Activated CD4-positive, CD25-positive, alpha-beta regulatory T cell treated with anti-CD3 and anti-CD28 coated beads, Interleukin-2, amount 50 U/mL, for 16 hours (primary cell): ENCODE measurements around the gene SLC15A5.

ENCODE experiments used
- DNase-seq: peaks from one replicate; pipeline ENCODE4 v3.0.0-alpha.2; 2020; ENCODE audit warnings: low read depth, low spot score

SLC15A5 gene

DNA sequence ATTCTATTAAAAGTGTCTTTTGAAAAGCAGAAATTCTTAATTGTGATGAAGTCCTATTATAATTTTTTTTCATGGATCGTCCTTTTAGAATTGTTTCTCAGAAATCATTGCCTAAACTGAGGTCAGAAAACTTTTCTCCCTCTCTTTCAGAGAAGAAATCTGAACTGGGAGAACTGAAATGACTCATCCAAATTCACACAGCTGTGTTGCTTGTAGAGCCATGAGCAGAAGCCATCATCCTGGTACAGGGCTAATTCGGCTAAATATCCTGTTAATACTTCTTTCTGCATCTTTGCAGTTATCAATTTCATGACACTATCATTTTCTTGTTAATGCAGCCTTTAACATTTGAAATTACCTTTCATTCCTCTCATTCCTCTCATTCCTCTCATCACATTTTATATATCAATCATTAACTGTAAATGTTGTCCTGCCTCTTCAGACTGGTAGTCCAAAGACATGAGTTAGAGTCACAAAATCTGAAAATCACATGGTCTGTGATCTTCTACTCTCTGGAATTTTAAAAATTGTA, 15.5 kb downstream of the SLC15A5 start:
- no peak for DNase-seq

DNA sequence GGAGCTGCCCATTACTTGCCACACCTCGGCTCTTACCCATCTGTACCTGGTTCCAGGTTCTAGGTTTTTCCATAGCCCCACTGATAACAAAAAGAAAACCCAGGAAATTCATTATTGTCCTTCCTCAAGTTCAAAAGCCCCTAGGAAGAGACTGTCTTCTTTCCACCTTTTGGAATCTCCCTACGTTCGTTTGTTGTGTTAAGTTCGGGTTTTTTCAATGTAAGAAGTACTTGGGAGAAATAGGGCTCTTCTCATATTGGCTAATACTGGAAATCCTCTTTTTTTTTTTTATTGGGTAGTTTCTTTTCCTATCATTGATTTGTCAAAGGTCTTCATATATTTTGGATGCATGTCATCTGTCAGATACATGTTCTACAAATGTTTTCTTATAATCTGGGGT, 17.3 kb downstream of the SLC15A5 start:
- DNase-seq, result no peak

DNA sequence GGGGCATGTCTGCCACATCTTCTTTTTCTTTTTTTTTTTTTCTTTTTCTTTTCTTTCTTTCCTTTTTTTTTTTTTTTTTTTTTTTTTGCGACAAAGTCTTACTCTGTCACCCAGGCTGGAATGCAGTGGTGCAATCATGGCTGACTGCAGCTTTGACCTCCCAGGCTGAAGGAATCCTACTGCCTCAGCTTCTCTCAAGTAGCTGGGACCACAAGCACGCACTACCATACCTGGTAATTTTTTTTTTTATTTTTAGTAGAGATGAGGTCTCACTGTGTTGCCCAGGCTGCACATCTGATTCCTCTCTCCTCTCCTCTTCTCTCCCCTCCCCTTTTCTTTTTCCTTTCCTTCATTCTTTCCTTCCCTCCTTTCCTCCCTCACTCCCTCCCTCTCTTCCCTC, 18.5 kb downstream of the SLC15A5 start:
- DNase-seq, result no peak

DNA sequence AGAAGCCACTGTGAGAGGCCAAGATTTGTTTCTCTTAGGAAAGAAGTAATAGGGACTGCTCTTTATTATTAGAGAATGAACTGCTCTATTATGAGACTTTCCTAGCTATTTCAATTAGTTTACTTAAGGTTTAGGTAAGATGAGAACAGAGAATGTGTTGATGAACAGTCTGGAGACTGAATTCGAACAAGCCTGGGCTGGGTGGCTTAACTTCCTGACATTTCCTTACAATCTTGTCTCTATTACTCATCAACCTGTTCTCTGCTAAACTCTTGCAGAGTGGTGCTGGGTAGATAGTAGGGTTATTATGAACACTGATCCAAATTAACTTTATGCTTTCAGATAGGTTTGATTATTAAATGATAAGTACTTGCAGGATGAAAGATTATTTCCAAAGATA, 31.2 kb downstream of the SLC15A5 start:
- DNase-seq, result no peak

DNA sequence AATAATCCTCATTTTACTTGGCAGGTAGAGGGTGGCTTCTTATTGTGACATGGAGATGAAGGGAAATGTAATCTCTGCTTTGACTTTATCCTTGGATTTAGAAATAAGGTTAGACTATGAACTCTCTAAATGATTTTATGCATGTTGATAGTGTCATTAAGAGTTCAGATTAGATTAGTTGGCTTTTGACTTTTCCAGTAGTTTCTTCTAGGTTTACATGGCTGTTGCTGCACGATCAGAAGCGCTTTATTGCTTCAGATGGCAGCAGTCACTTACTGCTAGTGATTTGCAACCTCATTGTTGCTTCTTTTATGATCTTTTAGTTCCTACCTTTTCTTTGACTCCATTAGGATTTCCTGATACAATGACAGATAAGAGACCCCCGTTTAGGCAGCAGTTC, 32.3 kb downstream of the SLC15A5 start:
- DNase-seq, result no peak

DNA sequence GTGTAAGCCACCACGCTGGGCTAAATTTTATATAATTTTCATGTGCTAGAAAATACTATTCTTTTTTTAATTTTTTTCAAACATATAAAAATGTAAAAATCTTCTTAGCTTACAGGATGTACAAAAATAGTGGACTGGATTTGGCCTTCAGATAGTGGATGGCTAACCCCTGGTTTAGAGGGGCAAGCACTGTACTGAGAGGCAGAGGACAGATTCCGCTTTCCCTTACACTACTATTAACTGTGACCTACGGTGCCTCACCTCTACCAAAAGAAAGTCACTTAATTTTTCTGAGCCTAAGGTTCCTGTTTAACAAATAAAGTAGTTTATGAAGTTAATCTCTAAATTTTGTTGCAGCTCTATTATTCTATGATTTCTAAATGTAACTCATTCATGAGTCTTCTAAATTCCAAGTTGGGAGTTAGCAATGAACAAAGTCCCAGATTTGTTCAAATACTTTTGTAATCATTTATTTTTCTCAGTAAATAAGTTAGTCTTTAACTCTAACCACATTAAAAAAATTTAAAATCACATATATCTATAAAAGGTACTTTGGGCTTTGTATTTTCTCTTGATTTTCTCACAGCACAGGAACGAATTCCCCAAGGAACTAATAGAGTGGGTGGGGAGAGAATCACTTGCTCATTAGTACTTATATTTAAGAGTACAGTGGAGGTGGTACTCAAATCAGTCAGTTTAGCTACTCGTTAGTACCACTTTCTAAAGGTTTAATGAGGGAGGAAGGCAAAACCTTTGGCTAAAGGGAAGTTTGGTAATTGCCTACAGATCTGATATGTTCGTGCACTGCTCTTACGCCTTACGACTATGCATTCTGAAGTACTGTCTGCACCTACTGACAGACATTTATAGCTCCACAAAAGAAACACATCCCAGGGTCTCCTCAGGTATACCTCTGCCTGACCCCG, 33.7 kb downstream of the SLC15A5 start:
- no peak for DNase-seq

DNA sequence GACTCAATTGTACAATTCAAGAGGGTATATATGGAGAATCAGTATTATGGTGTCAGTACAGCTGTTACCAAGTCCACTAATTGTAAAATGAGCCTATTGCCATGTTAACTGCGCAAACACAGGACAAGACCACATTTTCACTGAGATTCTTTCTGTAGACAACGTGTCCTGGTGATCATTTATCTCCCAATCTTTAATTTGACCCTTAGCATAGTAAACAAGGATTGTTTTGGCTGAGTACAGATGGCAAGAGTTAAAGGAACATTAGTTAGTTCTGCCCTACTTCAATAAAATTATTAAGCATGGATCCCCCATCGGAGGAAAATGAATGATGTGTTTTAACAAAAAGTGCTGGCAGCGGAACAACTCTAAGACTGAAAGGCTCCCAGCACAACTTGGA, 36.1 kb downstream of the SLC15A5 start:
- no peak for DNase-seq

DNA sequence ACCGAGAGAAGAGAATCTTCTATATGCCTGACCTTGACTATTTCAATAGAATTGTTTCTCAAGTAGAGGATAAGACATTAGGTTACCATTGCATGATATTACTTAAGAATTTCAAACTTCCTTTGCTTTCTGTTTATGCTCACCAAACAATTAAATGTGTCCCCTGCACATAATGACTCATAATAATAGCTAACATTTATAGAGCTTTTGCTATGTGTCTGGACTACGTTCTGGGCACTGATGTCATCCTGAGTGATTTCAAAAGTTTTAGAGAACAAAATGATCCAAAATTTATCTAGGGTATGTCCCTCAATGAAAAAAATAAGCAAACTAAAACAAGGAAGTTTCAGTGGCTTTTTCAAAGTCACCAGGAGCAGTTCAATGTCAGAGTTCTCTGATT, 38.8 kb downstream of the SLC15A5 start:
- DNase-seq, result no peak

DNA sequence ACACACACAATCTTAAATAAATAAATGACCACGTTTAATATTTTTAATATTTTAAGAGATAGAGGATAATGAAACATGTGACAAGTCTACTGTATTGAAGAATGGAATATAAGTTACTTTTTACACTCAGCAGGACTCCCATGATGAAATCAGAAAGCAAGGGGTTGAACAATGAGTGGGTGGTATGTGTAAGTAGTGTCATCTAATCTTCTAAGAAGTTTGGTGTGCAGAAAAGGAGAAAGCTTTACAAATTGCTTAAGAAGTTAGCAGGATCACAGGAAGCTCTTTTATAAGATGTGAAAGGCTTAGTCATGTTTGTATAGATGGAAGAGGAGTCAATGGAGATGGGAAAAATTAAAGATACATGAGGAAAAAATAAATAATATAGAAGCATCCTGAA, 47.8 kb downstream of the SLC15A5 start:
- DNase-seq, result no peak

DNA sequence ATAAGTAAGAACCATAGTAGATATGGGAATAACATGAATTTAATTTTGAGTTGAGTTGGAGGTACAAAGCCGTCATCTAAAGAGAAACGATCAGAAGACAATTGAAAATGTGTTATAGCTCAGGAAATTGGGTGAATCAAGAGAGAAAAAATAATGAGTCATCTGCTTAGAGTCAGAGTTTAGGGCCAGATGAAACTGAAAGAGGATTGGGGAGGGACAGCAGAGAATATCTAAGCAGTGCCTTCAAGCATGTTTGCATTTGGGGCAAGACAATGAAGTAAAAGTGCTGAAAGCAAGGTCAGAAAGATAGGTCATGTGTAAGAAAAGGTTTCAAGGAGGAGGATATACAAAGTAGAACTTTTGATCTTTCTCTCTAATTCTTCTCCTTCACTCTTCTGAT, 49.4 kb downstream of the SLC15A5 start:
- no peak for DNase-seq

DNA sequence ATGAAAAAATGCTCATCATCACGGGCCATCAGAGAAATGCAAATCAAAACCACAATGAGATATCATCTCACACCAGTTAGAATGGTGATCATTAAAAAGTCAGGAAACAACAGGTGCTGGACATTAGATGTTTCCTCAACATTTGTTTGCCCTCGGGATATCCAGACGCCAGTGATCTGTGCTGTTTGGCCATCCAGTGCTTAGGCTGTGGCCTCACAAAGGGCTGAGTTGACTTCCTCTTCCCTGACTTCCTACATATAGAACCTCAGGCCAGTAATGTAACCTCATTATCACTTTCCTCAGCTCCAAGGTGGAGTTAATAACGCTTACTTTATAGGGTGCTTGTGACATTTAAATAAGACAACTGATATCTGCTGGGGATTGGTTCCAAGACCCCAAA, 51.8 kb downstream of the SLC15A5 start:
- no peak for DNase-seq

DNA sequence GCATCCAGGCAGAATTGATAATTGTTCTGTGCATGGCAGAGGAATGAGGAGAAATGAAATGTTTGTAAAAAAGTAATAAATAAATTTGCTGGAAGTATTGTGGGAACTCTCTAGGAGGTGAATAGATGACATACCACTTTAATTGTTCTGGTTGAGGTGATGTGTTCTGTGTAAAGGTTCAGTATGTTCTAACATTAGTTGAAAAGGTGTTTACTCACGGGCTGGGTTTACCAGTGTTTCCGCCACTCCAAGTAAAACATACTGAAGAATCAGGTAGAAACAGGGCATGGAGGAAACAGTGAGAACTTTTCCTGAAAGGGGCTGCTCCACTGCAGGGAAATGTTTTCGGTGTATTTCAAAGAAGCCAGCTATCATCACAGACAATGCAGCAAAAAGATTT, 53.3 kb downstream of the SLC15A5 start:
- DNase-seq, result no peak

DNA sequence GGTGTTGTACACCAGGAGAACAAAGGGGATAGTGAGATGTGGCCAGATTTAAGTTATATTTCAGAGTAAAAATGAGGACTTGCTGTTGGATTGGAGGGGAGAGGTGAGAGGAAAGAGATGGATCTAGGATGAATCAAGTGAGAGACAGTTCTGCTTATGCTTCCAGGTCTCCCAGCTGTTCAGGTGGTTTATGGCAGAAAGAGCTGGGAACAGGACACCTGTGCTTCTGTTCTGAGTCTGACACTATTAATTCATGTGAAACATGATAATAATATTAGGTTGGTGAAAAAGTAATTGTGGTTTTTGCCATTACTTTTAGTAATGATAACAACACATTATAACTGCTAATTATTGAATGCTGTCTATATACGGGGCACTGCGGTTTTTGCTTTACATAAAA, 55.7 kb downstream of the SLC15A5 start:
- DNase-seq, result no peak

DNA sequence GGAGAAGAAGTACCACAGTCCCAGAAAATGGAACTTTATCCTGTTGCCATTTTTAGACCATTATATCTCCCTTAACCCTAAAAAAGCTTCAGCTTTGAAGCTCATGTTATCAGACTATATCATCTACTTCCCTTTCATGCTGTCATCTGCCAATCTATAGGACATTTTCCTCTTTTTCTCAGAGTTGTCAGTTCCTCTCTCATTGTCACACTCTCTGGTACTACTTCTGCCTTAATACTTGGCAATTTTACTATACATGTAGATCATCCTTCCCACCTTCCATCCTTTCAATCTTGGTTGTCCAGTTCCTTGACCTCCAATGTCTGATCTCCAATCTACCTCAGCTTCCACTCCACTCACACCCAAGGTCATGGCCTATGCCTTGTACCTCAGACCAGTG, 57.4 kb downstream of the SLC15A5 start:
- no peak for DNase-seq

DNA sequence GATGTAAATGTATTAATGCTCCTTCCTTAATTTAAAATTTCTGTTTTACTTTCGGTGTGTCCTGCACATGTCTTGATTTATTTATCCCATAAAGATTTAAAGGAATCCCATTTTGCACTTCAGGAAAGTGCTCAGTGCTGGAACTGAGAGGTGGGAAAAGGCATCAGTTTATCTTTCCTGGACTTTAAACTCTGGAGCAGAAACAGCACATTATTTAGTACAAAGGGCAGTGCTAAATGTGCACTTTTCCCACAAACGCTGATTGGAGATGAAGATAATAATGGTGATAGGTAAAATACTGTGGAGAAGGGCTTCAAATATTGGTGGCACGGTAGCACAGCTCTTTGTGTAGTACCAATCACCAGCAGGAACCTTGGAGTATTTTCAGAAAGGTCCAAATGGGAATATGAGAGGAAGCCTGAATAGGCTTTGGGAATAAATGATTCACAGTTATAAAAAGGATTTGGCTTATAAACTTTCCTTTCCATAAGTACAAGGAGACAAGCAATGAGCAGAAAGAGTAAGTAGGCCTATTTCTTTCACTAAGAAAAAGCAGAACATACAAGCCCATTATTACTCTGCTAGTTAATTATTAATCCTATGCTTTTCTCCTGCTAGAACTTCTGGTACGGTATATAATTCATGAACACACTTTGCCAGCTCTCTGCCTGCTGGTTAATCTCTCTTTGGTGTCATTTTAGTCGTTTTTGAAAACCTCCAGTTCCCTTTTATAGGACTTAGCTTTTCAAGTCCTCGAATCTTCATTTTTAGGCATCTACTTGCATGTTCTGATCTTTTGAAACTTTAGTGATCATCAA, 58.3 kb downstream of the SLC15A5 start:
- DNase-seq, result no peak

DNA sequence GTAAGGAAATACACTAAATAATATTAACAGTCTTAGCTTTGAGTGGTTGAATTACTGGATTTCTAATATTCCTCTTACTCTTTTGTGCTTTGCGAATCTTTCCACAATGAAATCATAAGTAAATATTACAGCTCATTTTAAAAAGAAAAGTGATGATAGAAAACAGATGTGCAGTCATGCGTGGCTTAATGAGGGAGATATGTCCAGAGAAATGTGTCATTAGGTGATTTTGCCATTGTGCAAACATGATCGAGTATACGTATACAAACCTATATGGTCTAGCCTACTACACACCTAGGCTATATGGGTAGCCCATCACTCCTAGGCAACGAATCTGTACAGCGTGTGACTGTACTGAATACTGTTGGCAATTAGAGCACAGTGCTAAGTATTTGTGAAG, 59.3 kb downstream of the SLC15A5 start:
- no peak for DNase-seq

DNA sequence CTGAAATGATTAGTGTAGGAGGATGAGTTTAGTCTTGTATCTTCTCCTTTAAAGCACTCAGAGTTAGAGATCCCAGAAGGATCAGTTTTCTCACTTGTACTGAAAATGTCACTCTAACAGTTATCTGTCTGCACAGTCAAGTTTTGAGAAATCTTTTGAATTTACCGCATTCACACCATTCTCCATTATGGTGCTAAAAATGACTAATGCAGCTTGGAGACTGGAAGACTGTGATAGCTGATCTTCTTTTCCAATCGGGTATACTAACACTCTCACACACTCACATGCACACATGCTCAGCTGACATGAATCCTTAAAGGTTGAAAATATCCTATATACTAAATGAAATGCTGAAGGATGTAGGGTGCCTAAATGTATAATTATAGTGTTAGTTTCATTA, 65.8 kb downstream of the SLC15A5 start:
- DNase-seq, result no peak

DNA sequence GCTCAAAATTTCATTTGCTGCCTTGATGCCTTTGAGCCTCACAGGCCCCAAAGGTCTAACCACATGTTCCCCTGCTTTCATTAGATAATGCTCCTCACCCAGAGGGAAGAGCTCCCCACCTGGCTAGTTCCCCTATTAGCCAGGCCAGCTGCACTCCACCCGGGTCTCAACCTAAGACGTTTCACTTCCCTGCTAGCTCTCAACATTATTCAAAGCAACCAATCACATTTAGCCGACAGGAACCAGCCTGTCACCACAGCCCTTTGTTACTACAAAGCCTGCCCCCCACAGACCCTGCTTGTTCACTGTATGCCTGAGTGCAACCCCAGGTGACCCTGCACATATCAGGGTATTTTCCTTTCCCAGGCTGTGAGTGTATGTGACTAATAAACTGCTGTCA, 78.6 kb downstream of the SLC15A5 start:
- no peak for DNase-seq

DNA sequence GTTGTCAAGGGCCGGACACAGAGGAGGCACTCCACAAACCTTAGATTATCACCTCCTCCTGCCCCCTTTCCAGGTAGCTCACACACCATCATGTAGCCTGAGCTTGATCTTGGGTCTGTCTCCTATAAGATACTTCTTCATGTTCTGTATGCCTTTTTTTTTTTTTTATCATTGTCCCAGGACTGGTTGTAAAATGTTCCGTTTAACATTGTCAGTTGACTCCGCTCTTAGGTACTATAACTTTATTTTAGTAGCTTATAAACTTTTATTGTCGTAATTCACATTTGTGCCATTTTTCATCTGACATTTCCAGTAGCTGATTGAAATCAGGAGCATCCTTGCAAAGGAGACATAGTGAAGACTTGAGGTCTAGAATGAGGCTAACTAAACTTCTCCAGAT, 79.9 kb downstream of the SLC15A5 start:
- DNase-seq, result no peak

DNA sequence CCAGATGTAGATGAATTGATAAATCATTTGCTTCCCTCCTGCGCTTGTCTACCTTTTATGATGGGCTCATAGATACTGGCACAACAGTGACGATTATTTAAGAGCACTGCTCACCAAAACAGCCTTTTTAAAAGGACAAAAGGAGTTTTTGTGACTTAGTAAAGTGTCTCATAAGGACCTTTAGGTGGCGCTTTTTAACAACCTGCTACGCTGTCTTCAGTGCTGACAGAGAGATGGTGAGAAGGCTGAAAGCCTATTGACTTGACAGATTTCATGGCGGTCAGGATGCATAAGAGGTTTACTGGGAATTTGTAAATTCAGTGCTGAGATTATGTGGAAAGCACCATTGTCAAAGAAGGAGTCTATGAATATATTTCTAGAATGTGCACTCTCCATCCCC, 87.6 kb downstream of the SLC15A5 start:
- no peak for DNase-seq

DNA sequence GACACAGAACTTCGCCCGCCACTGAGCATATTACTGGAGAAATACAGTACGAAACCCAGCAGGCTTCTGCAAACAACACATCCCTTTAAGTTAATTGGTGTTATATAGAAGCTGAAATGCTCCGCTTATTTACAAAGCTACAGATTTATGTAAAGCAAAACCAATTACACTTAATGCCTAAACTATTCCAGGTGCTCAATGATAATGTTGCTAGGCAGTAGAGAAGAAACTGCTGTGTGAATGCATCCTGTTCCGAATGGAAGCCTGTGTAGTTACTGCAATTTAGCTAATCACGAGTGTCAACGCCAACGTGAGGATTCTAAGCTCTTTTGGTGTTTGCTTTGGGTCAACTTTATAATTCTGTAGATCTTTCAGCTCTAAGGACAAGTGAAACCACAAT, 89.8 kb downstream of the SLC15A5 start:
- no peak for DNase-seq

DNA sequence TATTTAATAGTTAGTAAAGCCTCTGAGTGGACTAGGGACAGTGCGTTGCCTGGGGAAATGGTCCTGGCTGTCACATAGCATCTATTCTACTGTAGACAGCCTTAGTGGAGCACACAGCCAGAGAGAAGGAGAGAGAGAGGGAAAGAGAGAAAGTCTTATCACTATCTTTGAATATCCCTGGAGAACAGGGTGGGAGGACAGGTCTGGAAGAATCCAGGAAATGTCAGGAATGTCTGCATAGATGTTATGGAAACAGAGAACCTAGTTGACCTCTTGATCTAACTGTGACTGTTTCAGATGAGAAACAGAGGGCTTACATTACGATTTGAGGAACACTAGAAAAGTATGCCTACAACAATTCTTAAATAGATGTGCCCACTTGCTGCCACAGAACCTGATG, 92.8 kb downstream of the SLC15A5 start:
- no peak for DNase-seq

DNA sequence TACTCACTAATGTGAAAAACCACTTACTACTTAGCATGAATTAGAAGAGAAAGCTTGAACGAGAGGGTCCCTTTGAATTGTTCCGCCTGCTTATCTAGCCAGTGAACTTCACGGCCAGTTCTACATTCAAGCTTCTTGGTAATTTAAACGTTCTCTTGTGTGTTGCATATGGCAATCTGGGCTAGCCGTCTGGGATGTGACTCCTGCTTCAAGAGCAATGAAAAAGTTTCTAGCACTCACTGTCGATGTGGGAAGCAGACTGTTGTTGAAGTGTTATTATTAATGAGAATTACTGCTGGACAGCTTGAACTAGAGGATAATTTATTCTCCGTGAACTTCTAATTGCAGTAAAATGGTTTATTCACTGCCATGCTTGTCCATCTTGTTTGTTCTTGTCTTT, 93.9 kb downstream of the SLC15A5 start:
- DNase-seq, result no peak
